ENCODE results near the gene CCDC3.
"Not testable (repeated sequence)": the region's sequence is repeated elsewhere in the genome, so short reads cannot be mapped to it uniquely, and the experiment has no call there.

Gene CCDC3

DNA sequence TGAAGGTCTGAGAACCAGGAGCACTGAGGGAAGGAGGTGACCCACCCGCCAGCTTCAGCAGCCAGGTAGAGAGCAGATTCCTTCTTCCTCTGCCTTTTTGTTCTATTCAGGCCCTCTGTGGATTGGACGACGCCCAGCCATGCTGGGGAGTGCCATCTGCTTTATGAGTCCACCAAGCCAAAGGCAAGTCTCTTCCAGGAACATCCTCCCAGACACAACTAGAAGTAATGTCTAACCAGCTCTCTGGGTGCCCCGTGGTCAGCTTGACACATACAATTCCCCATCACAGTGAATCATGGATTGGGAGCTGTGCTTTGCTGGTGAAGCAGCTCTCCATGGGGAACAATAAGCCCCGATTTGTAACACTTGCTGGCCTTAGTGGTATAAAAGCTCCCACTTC lies 125.2 kb downstream of the CCDC3 start:
- DNase-seq, result no peak

DNA sequence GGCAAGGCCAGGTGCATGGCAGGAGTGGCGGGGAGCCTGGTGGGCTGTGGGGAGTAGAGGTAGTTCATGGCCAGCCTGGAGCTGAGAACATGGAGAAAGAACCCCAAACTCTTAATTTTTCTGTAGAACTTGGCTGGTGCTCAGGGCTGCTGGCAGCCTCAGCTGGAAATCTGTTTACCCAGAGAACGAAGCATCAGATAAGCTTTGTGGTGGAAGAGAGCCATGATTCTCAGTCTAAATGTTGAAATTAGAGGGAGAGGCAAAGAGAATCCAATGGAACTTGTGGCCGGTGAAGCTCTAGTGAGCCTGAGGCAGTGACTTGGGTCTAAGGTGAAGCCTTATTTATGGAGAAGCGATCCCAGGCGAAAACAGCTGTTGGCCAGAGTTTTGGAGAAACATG lies 126.4 kb downstream of the CCDC3 start:
- DNase-seq, result no peak

DNA sequence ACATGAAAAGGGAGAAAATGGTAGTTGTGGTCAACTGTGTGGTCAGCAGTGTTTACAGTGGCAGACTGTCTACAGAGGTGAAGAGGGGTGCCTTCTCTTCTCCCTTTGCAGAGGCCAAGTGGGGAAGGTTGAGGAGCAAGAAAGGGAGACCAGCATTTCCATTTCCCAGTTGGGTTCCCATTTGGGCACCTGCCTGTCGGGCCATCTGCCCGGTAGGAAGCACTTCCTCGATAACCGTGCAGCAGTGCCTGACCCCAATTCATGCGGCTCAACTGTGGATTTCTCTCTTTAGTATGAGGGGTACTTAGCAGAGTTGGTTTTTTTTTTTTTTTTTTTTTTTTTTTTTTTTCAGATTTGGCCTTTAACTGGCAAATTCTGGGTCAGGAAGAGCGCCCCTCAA lies 127.0 kb downstream of the CCDC3 start:
- DNase-seq, result no peak

DNA sequence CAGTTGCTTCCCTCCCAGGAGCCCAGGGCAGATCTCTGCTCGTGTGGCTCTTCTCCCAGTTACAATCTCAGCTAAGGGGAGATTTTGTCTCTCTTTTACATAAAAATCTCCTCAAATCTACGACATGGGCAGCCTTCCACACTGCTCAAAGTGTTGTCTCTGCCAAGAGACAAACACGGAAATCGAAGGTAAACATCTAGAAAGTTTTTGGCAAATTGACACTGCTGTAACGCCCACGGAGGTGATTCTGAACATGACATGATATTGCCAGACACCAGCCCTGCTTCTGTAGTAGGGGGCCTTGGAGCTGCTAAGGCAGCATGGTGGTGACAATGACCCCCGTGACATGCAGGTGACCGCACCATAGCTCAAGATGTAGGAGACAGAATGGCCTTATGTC lies 128.3 kb downstream of the CCDC3 start:
- DNase-seq, result no peak

DNA sequence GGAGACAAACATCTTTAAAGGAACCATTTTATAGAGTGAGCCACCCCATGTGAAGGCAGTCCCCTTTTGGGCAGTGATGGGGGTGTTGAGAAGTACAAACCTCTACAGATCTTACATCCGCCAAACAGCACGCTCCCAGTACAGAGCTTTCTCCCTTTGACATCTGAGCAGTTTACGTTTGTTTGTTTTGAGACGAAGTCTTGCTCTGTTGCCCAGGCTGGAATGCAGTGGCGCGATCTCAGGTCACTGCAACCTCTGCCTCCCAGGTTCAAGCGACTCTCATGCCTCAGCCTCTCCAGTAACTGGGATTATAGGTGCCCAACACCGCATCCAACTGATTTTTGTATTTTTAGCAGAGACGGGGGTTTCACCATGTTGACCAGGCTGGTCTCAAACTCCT lies 128.9 kb downstream of the CCDC3 start:
- DNase-seq, result no peak

DNA sequence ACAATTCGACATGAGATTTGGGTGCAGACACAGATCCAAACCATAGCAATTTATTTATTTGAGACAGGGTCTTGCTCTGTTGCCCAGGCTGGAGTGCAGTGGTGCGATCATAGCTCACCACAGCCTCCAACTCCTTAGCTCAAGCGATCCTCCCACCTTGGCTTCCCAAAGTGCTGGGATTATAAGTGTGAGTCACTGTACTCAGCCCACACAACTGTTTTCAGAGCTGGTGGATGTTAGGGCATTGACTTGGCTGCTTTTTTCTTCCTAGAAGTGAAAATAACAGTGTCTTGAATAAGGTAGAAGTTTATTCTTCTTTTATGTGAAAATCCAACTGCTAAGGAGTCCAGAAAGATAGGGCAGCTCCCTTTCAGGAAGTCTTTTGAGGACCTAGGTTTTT lies 132.1 kb downstream of the CCDC3 start:
- no peak for DNase-seq

DNA sequence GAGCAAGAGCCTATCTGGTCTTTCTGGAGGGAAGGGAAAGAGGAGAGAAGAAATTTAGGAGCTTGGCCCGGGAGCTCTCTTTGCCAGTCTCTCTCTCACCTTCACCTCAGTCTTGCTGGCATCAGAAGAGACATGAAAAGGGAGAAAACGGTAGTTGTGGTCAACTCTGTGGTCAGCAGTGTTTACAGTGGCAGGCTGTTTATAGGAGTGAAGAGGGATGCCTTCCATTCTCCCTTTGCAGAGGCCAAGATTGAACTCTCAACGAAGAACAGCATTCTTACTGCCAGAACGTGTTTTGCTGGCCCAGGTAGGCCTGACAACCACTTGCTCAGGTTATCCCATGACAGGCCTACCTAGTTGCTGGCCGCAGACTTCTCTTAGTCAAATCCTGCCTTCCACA lies 133.3 kb downstream of the CCDC3 start:
- DNase-seq, result no peak

DNA sequence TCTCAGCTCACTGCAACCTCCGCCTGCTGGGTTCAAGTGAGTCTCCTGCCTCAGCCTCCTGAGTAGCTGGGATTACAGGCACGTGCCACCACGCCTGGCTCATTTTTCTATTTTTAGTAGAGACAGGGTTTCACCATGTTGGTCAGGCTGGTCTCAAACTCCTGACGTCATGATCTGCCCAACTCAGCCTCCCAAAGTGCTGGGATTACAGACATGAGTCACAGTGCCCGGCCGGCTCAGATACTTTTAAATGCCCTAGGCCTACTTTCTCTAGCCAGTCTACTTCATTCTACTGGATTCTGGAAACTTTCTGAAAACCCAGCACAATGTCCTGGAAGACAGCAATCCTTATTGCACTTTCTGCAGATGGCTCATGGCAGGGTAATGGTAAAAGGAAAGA lies 136.0 kb downstream of the CCDC3 start:
- DNase-seq, result not testable (repeated sequence)

DNA sequence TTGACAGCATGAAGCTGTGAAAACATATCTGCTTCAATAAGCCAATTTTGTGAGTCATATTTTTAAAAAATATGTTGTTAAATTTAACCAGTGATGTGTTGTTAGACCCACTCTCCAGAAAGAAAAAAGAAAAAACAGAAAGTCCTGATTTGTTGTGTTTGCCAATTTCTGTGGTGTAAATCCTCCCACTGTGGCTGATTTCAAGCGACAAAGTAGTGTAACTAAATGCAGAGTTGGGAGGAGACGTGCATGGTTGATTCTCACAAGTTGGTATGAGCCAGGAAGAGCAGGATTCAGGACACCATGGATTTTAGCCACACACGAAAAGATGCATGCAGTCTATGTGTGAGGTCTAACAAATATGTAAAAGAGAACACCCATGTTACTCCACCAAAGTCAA lies 139.1 kb downstream of the CCDC3 start:
- DNase-seq, result no peak

DNA sequence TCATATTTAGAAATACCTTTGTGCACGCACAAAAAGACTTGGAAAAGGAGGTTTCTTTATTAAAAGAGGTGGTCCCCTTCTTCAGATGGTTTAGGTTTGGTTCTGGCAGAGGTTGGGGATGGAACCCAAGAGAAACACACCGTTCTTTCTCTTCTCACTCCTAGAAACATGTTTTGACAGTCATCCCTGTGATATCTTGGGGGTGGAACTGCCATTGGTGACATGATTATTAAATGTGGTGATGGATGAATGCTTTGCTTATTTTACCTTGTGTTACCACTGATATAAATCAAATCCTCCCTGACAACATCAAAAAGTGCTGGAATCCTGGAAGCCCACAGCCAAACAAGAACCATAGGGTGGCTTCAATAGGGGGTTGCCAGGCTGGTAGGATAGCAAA lies 146.5 kb downstream of the CCDC3 start:
- no peak for DNase-seq

DNA sequence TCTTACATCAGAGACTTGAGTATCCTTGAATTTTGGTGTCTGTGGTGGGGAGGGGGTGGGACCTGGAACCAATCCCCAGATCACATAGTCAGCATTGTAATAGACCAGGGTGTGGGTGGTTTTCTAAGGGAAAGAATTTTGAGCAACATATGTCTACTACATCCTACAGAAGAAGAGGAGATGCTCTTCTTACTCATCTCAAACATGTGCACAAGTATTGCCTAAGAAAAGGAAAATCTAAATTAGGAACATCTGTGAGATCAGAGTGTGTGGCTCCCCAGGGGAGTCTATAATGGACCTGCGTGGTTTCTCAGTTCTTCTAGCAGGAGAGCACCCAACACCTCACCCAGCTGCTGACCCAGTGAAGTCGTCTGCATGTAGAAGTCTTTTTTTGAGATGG lies 148.8 kb downstream of the CCDC3 start:
- DNase-seq, result no peak

DNA sequence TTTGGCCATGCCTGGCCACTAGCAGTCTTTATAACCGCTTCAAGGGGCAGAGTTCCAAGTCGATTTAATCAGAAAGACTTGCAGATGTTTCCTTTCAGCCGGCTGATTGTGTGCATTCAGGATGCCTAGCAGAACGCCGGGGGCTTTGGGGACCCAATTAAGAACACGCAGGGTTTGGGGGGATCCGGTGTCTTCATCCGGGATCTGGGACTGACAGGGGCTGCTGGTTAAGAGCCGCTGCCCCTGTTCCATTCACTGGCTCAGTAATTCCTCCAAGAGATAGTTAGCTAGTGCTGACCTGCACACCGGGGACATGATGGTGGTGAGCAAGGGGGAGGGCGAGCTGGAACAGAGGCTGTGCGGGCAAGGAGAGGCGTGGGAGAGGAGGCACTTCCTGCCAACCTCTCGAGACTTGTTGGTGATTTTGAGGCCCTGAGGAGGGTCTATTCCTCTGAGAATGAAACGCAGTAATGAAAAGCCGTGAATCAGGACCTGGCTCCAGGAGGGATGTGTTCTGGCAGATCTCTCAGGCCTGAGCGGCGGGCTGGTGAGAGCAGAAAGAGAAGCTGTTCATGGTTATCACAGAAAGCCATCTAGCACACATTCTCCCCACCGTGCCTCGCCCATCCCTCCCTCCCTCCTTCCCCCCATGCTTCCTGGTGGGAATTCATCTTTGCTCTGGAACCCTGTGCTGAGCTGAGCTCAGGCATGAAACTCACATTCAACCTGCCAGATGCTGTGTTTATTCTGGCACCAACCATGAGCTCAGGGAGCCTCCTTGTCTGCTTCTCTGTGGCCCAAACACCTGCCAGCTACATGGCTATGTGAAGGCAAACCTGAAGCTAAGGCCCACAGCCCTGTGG lies 152.0 kb downstream of the CCDC3 start:
- no peak for DNase-seq

DNA sequence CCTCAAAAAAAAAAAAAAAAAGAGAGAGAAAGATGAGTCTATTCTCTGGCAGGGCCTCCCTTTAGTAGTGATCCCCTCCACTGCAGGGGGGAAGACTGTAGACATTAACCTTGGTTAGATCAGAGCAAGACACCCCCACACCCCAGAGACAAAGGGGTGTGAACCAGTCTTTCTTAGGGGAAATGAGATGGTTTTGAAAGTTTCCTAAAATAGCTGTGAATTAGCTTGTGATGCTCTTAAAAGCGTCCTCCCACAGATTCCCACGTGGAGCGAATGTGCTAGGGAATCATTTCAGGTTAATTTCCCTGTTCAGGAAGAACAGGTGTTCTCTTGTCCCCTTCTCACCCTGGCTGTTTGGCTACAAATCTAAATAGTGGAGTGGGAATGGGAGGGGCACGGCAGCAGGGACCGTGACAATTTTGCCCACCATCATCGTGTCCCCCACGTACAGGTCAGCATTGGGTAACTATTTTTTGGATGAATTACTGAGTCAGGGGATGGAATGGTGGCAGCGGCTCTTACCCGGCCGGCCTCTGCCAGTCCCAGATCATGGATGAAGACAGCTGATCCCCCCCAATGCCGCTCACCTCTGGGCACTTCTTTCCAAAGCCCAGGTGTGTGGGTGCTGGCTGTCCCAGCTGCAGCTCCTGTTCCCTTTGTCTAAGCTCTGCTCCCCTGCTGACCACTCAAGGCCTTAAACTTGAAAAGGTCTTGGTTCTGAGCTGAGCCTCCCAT lies 152.9 kb downstream of the CCDC3 start:
- no peak for DNase-seq

DNA sequence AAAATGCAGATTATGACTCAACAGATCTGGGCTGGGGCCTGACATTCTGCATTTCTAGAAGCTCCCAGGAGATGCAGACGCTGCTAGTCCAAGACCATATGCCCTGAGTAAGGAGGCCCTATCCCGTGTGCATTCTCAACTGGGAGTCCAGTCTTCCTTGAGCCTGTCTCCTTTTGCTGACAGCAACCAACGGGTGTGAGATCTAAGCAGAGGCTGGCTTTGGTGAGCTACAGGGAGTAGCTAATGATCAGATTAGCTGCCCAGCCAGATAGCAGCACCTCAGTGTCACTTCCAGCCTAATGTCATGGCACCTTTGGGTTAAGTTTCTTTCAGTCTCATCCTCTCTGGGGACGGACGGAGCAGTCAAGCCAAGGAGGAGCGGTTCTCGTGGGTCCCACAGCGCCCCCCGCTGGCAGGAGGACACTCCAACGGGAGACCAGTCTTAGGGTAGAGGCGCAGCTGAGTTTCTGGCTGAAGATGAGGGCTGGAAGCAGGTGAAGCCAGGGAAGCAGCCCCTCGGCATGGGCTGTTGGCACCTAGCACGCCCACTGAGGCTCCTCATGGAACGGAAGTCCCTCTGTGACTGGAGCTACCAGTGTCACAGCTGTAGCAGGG lies 154.0 kb downstream of the CCDC3 start:
- DNase-seq, result no peak

DNA sequence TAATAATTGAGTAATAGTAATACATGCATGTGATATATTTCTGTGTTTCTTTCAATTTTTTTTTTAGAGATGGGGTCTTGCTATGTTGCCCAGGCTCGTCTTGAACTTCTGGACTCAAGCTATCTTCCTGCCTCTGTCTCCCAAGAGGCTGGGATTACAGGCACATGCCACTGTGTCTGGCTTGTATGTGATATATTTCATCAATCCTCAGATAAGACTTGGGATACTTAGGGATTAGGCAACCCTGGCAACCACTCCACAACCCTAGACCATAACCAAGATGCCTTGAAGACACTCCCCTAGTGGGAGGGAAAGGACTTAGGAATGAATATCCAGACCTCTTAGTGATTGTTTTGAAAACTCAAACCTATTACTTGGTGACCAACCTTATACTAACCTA lies 154.8 kb downstream of the CCDC3 start:
- DNase-seq, result no peak

All from effector CD4-positive, alpha-beta T cell (primary cell).